Measurements from ENCODE around the gene MT1F. TPM values are rescaled to one million over a fixed set of nuclear protein-coding genes. Genes with fewer than 3 reads are reported as not detected.
A peak's percentile ranks its signal among the peaks of the same experiment; 100 is the strongest.
"Not testable (repeated sequence)": the region's sequence is repeated elsewhere in the genome, so short reads cannot be mapped to it uniquely, and the experiment has no call there.

MT1F gene
- total and polyA plus RNA-seq, 2 donors (not counting 1 experiment from before 2014, with no cell fraction given): 2.1 to 3.2 TPM

- H3K9ac ChIP-seq (ENCODE audit: insufficient read depth, low read length): no peak overlapping the region
- no peaks in the 10 kb centered on the region for H3K79me2 ChIP-seq (ENCODE audit: control insufficient read depth, insufficient read depth, low read length)
- H3K4me3 ChIP-seq (replicated peaks in 1 of 4; ENCODE audit: control extremely low read depth in 1 of 4, insufficient read depth in 1 of 4, low read depth in 3 of 4, low read length in 4 of 4): peak overlapping the region in 1 of 4 experiments; percentile 25
- no peak for TF ChIP-seq CTCF (conservative IDR thresholded peaks at IDR 0.05 in 1 of 2, IDR thresholded peaks at IDR 0.05 in 1 of 2; ENCODE audit: low read depth in 1 of 2, low read length in 2 of 2)
- TF ChIP-seq EZH2 (IDR thresholded peaks at IDR 0.05; ENCODE audit: low read length, missing control alignments): no peak
- DNase-seq (ENCODE audit: low read depth in 2 of 2): no peak
- H3K36me3 ChIP-seq (ENCODE audit: control insufficient read depth, insufficient read depth, low read length): no peaks in the 10 kb centered on the region
- peak overlapping the region; percentile 75 for H3K4me2 ChIP-seq (ENCODE audit: extremely low read depth, insufficient read depth, low read length)
- peaks cover 33% of the 10 kb centered on the region for H3K27me3 ChIP-seq (ENCODE audit: control insufficient read depth, insufficient read depth, low read length)
- H3K27ac ChIP-seq (ENCODE audit: insufficient read depth, low read length): no peak overlapping the region
- no peaks in the 10 kb centered on the region for H4K20me1 ChIP-seq (ENCODE audit: control insufficient read depth, extremely low read depth, insufficient read depth, low read length)
- no peaks in the 10 kb centered on the region for H3K9me3 ChIP-seq (ENCODE audit: control insufficient read depth, insufficient read depth, low read depth, low read length)
- no peaks in the 10 kb centered on the region for H3K4me1 ChIP-seq (ENCODE audit: control insufficient read depth, extremely low read depth, insufficient read depth, low read length)
- peak overlapping the region; percentile 37 for H2AFZ ChIP-seq (ENCODE audit: low read length)
Observed at GRCh38 chr16:56658327-56658875, 642 bp downstream of the MT1F start.

- H3K79me2 ChIP-seq (ENCODE audit: control insufficient read depth, insufficient read depth, low read length): no peaks in the 10 kb centered on the region
- no peaks in the 10 kb centered on the region for H4K20me1 ChIP-seq (ENCODE audit: control insufficient read depth, extremely low read depth, insufficient read depth, low read length)
- H2AFZ ChIP-seq (ENCODE audit: low read length): no peak overlapping the region
- no peak overlapping the region for H3K9ac ChIP-seq (ENCODE audit: insufficient read depth, low read length)
- H3K4me2 ChIP-seq (ENCODE audit: extremely low read depth, insufficient read depth, low read length): no peak overlapping the region
- TF ChIP-seq EZH2 (IDR thresholded peaks at IDR 0.05; ENCODE audit: low read length, missing control alignments) (no peak), CTCF (conservative IDR thresholded peaks at IDR 0.05 in 1 of 2, IDR thresholded peaks at IDR 0.05 in 1 of 2; ENCODE audit: low read depth in 1 of 2, low read length in 2 of 2) (no peak)
- peaks cover under 1% of the 10 kb centered on the region for H3K4me1 ChIP-seq (ENCODE audit: control insufficient read depth, extremely low read depth, insufficient read depth, low read length)
- no peak overlapping the region for H3K27ac ChIP-seq (ENCODE audit: insufficient read depth, low read length)
- H3K36me3 ChIP-seq (ENCODE audit: control insufficient read depth, insufficient read depth, low read length): no peaks in the 10 kb centered on the region
- H3K4me3 ChIP-seq (replicated peaks in 1 of 4; ENCODE audit: control extremely low read depth in 1 of 4, insufficient read depth in 1 of 4, low read depth in 3 of 4, low read length in 4 of 4): peak overlapping the region in 1 of 4 experiments; percentile 10
- H3K27me3 ChIP-seq (ENCODE audit: control insufficient read depth, insufficient read depth, low read length): peaks cover 55% of the 10 kb centered on the region
- DNase-seq (ENCODE audit: low read depth in 2 of 2): no peak
- H3K9me3 ChIP-seq (ENCODE audit: control insufficient read depth, insufficient read depth, low read depth, low read length): no peaks in the 10 kb centered on the region
Observed at GRCh38 chr16:56662357-56663354, 4.9 kb downstream of the MT1F start.

- no peak for TF ChIP-seq EZH2 (IDR thresholded peaks at IDR 0.05; ENCODE audit: low read length, missing control alignments)
- TF ChIP-seq CTCF (conservative IDR thresholded peaks at IDR 0.05 in 1 of 2, IDR thresholded peaks at IDR 0.05 in 1 of 2; ENCODE audit: low read depth in 1 of 2, low read length in 2 of 2): no peak
- Histone ChIP-seq H3K4me3 (replicated peaks in 1 of 4; ENCODE audit: control extremely low read depth in 1 of 4, insufficient read depth in 1 of 4, low read depth in 3 of 4, low read length in 4 of 4) (no peak overlapping the region), H4K20me1 (ENCODE audit: control insufficient read depth, extremely low read depth, insufficient read depth, low read length) (no peaks in the 10 kb centered on the region), H3K9me3 (ENCODE audit: control insufficient read depth, insufficient read depth, low read depth, low read length) (no peaks in the 10 kb centered on the region), H3K4me1 (ENCODE audit: control insufficient read depth, extremely low read depth, insufficient read depth, low read length) (peaks cover 2% of the 10 kb centered on the region), H3K4me2 (ENCODE audit: extremely low read depth, insufficient read depth, low read length) (no peak overlapping the region), H3K9ac (ENCODE audit: insufficient read depth, low read length) (no peak overlapping the region), H3K36me3 (ENCODE audit: control insufficient read depth, insufficient read depth, low read length) (no peaks in the 10 kb centered on the region), H2AFZ (ENCODE audit: low read length) (no peak overlapping the region), H3K27ac (ENCODE audit: insufficient read depth, low read length) (no peak overlapping the region), H3K27me3 (ENCODE audit: control insufficient read depth, insufficient read depth, low read length) (peaks cover 51% of the 10 kb centered on the region), H3K79me2 (ENCODE audit: control insufficient read depth, insufficient read depth, low read length) (no peaks in the 10 kb centered on the region)
- DNase-seq (ENCODE audit: low read depth in 2 of 2): no peak
Observed at GRCh38 chr16:56664506-56664905, 6.7 kb downstream of the MT1F start.

GRCh38 chr16:56665286-56666261, 7.8 kb downstream of the MT1F start:
- H3K79me2 ChIP-seq (ENCODE audit: control insufficient read depth, insufficient read depth, low read length); H4K20me1 ChIP-seq (ENCODE audit: control insufficient read depth, extremely low read depth, insufficient read depth, low read length): not testable (repeated sequence)
- H3K27me3 ChIP-seq (ENCODE audit: control insufficient read depth, insufficient read depth, low read length): peaks cover 49% of the 10 kb centered on the region

More at GRCh38 chr16:56665286-56666261, 7.8 kb downstream of the MT1F start:
- H3K9ac ChIP-seq (ENCODE audit: insufficient read depth, low read length); H3K27ac ChIP-seq (ENCODE audit: insufficient read depth, low read length); H3K4me3 ChIP-seq (replicated peaks in 1 of 4; ENCODE audit: control extremely low read depth in 1 of 4, insufficient read depth in 1 of 4, low read depth in 3 of 4, low read length in 4 of 4); H3K4me1 ChIP-seq (ENCODE audit: control insufficient read depth, extremely low read depth, insufficient read depth, low read length); H3K9me3 ChIP-seq (ENCODE audit: control insufficient read depth, insufficient read depth, low read depth, low read length); H2AFZ ChIP-seq (ENCODE audit: low read length); H3K36me3 ChIP-seq (ENCODE audit: control insufficient read depth, insufficient read depth, low read length); H3K4me2 ChIP-seq (ENCODE audit: extremely low read depth, insufficient read depth, low read length): not testable (repeated sequence)
- DNase-seq (ENCODE audit: low read depth in 2 of 2): peak in 1 of 2 donors; percentile 58

Data from fibroblast of lung (primary cell).